GM19452 (cell line): ENCODE results near the gene GABRA5.

ENCODE experiments used
- ATAC-seq: cut with Tn5 transposase; IDR thresholded peaks from one replicate; pipeline ENCODE4 v1.9.1; 2021; ENCODE audit not compliant: unreplicated experiment

Gene GABRA5

DNA sequence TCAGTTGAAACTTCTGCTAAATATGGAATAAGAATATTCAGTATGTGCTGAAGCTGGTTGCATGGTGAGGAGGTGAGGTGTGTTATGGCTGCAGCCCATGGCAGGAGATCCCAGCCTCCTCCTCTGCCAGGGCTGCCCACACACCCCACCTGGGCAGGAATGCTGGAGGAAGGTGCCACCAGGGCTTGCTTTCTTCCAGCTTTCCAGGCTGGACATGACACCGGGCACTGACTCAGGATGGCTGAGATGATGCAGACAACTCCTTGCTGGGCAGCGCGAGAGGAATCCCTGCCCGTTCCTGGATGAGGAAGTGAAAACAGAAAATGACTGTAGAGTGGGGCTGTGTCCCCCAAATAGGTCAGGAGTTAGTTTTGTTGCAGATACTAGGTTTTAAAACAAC is 118.2 kb downstream of the GABRA5 start:
- no peak for ATAC-seq

DNA sequence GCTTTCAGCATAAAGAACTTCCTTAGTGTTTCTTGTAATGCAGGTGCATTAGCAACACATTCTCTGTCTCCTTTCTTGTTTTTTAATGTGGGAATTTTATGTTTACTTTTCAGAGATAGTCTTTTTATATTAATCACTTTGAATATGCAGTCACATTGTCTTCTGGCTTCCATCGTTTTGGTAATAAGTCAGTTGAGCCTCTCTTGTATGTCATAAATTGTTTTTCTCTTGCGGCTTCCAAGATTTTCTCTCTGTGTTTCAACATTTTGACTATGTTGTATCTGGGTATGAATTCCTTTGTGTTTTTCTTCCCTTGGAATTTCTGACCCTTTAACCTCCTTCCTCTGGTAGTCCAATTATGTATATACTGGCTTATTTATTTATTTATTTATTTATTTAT is 129.4 kb downstream of the GABRA5 start:
- ATAC-seq = no peak
